Mesothelial cell of epicardium (in vitro differentiated cells): ENCODE data around the gene MYPOP. TPM values are rescaled to one million over a fixed set of nuclear protein-coding genes. Genes with fewer than 3 reads are reported as not detected.

Source experiments
- DNase-seq, 2 experiments: peaks; one replicate each; pipeline ENCODE4 v3.0.0; 2021; ENCODE audit warnings: low spot score in 2 of 2; ENCODE audit not compliant: unreplicated experiment in 2 of 2
- H3K27ac Mint-ChIP-seq: 2 replicates; pipeline ENCODE4 v1.8.0; 2021; ENCODE audit warnings: mixed read lengths
- H3K27me3 Mint-ChIP-seq: 2 replicates; pipeline ENCODE4 v1.8.0; 2021; ENCODE audit warnings: low read depth, mixed read lengths
- H3K36me3 Mint-ChIP-seq: 2 replicates; pipeline ENCODE4 v1.8.0; 2021; ENCODE audit warnings: mixed read lengths
- H3K4me1 Mint-ChIP-seq: 2 replicates; pipeline ENCODE4 v1.8.0; 2021; ENCODE audit warnings: mixed read lengths
- H3K4me3 Mint-ChIP-seq: 2 replicates; pipeline ENCODE4 v1.8.0; 2021; ENCODE audit warnings: mild to moderate bottlenecking, moderate library complexity, mixed read lengths
- H3K9me3 Mint-ChIP-seq: 2 replicates; pipeline ENCODE4 v1.8.0; 2021; ENCODE audit warnings: mixed read lengths
- total RNA-seq: library from RNA; stranded (reverse); gene quantifications from 3 replicates; pipeline ENCODE4 v1.2.1, GENCODE V29; 2021
- TF ChIP-seq, protein P1 (sequence below): fragments of 200-600 bp; sonication (generic); IDR thresholded peaks from one replicate; pipeline ENCODE4 v1.5.0; 2021; ENCODE audit warnings: antibody characterized with exemption; ENCODE audit not compliant: unreplicated experiment

MYPOP gene
- total RNA-seq, 1 donor from 2014 or later = 10.4 TPM

DNA sequence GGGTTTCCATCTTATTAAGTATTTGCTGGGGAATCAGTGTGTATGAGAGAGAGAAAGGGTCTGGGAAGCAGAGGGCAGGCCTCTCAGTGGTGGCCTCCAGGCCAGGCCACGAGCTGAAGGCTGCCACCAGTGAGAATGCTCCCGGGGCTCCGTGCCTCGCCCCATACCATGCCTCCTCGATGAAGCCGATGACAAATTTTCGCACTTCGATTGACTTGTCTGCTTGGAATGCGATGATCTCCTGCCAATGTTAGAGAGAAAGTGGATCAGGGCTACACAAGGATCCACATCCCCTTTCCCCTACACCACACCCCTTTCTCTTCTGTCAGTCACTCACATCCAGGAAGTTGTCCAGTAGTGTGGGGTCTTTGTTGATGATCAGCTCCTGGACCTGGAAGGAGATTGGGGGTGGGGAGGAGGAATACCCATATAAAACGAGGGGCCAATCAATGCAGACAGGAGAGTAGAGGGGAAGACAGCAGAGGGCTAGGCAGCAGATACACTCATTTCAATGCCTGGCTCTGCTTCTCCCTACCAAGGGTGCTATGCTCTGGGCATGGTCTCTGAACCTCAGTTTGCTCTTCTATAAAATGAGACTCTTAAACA is 50.2 kb downstream of the MYPOP start:
- H3K27ac Mint-ChIP-seq = no peak overlapping the region
- no peak for DNase-seq
- no peaks in the 10 kb centered on the region for H3K27me3 Mint-ChIP-seq
- H3K4me1 Mint-ChIP-seq = no peaks in the 10 kb centered on the region
- H3K9me3 Mint-ChIP-seq = no peaks in the 10 kb centered on the region
- H3K4me3 Mint-ChIP-seq = no peak overlapping the region
- H3K36me3 Mint-ChIP-seq = peaks cover 34% of the 10 kb centered on the region
- TF ChIP-seq, protein P1, sequence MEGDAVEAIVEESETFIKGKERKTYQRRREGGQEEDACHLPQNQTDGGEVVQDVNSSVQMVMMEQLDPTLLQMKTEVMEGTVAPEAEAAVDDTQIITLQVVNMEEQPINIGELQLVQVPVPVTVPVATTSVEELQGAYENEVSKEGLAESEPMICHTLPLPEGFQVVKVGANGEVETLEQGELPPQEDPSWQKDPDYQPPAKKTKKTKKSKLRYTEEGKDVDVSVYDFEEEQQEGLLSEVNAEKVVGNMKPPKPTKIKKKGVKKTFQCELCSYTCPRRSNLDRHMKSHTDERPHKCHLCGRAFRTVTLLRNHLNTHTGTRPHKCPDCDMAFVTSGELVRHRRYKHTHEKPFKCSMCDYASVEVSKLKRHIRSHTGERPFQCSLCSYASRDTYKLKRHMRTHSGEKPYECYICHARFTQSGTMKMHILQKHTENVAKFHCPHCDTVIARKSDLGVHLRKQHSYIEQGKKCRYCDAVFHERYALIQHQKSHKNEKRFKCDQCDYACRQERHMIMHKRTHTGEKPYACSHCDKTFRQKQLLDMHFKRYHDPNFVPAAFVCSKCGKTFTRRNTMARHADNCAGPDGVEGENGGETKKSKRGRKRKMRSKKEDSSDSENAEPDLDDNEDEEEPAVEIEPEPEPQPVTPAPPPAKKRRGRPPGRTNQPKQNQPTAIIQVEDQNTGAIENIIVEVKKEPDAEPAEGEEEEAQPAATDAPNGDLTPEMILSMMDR = no peak

DNA sequence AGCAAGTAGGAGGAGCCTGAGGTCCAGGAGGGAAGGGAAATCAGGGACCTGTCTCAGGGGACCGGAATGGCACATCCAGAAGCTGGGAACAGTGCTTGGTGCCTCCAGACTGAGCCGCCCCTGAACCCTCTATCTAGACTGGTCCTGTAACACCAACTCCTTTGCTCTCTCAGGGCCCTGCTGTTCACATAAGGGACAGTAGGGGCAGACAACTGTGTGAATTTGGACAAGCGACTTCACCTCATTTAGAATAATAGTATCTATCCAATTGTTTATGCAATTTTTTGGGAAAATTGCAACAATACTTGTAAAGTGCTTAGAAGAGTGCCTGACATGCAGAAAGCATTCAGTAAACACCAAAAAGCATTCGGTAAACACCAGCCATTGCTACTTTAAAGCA is 53.5 kb downstream of the MYPOP start:
- no peak overlapping the region for H3K27ac Mint-ChIP-seq

DNA sequence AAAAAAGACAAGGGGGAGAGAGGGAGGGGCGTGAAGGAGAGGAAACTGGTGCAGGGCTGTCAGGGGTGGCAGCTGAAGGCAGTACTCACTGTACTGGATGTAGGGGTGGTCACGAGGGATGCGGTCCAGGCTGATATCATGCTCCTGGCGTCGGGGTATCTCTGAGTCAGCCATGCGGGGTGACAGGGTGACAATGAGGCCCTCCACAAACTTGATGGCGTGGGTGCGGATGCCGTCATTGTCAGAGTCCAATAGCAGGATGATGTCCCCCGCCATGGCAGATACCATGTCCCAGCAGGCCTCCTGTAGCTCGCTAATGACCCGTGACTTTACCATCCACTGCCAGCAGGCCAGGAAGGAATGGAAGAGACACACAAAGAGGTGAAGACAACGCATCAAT is 54.8 kb downstream of the MYPOP start:
- Mint-ChIP-seq H3K4me3 (no peak overlapping the region), H3K27ac (no peak overlapping the region), H3K36me3 (peaks cover 51% of the 10 kb centered on the region), H3K4me1 (no peaks in the 10 kb centered on the region), H3K9me3 (no peaks in the 10 kb centered on the region), H3K27me3 (no peaks in the 10 kb centered on the region)
- DNase-seq = no peak
- TF ChIP-seq, protein P1 = no peak

More for the DNA sequence above, 53.5 kb downstream of the MYPOP start:
- H3K9me3 Mint-ChIP-seq = no peaks in the 10 kb centered on the region
- DNase-seq = no peak
- no peaks in the 10 kb centered on the region for H3K4me1 Mint-ChIP-seq
- H3K36me3 Mint-ChIP-seq = peaks cover 44% of the 10 kb centered on the region
- no peaks in the 10 kb centered on the region for H3K27me3 Mint-ChIP-seq
- H3K4me3 Mint-ChIP-seq = no peak overlapping the region
- TF ChIP-seq, protein P1 = peak; percentile 17

DNA sequence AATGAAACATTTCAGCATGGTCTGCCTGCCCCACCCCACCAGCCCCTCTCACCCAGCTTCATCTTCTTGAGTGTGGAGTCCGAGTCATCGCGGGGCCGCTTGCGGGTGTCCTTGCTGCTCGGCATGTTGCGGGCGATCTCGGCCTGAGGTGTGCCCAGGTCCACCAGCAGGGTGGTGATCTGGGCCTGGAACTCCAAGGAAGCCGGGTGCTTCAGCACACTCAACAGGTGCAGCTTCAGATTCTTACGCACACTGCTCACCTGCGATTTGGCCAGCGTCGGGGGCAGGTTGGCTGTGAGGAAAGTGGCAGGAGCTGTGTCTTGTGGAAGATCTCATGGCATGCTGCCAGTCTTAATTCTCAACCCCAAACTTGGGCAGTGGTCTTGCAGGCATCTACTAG is 60.2 kb downstream of the MYPOP start:
- TF ChIP-seq, protein P1 = no peak
- Mint-ChIP-seq H3K27me3 (no peaks in the 10 kb centered on the region), H3K36me3 (peaks cover 63% of the 10 kb centered on the region), H3K4me3 (no peak overlapping the region), H3K4me1 (no peaks in the 10 kb centered on the region), H3K9me3 (no peaks in the 10 kb centered on the region), H3K27ac (no peak overlapping the region)
- DNase-seq = no peak

Other genes with a start within 250 kb of the MYPOP start
- 3.6 to 5.1 TPM (median 4.1 TPM) in 3 replicates for gene GIPR, start 234.4 kb downstream of the MYPOP start, total RNA-seq
- gene SNRPD2, start 210.7 kb downstream of the MYPOP start, total RNA-seq = 440 to 462 TPM (median 461 TPM) in 3 replicates
- 8.0 to 10.6 TPM (median 9.1 TPM) in 3 replicates for gene QPCTL, start 209.9 kb downstream of the MYPOP start, total RNA-seq
- 30.6 to 37.3 TPM (median 36.6 TPM) in 3 replicates for gene FBXO46, start 171.7 kb downstream of the MYPOP start, total RNA-seq
- not detected in 3 replicates for gene MEIOSIN, start 169.2 kb downstream of the MYPOP start, total RNA-seq
- 44.3 to 50.3 TPM (median 47.3 TPM) in 3 replicates for gene SIX5, start 133.4 kb downstream of the MYPOP start, total RNA-seq
- 126 to 130 TPM (median 127 TPM) in 3 replicates for gene DMPK, start 120.1 kb downstream of the MYPOP start, total RNA-seq
- gene DMWD, start 109.8 kb downstream of the MYPOP start, total RNA-seq = 109 to 120 TPM (median 116 TPM) in 3 replicates
- gene RSPH6A, start 87.3 kb downstream of the MYPOP start, total RNA-seq = 0.44 to 0.56 TPM (median 0.50 TPM) in 3 replicates
- 89.3 to 93.4 TPM (median 92.6 TPM) in 3 replicates for gene SYMPK, start 39.5 kb downstream of the MYPOP start, total RNA-seq
- gene FOXA3, start 38.3 kb downstream of the MYPOP start, total RNA-seq = not detected in 3 replicates
- gene IRF2BP1, start 16.5 kb downstream of the MYPOP start, total RNA-seq = 33.8 to 34.6 TPM (median 34.1 TPM) in 3 replicates
- not detected in 3 replicates for gene NANOS2, start 12.2 kb upstream of the MYPOP start, total RNA-seq
- 0.51 to 1.2 TPM (median 0.67 TPM) in 3 replicates for gene NOVA2, start 71.3 kb upstream of the MYPOP start, total RNA-seq
- 21.5 to 24.9 TPM (median 22.3 TPM) in 3 replicates for gene CCDC61, start 92.9 kb upstream of the MYPOP start, total RNA-seq
- gene PGLYRP1, start 120.4 kb upstream of the MYPOP start, total RNA-seq = not detected in 3 replicates
- 1.8 to 2.8 TPM (median 2.4 TPM) in 3 replicates for gene IGFL4, start 138.4 kb upstream of the MYPOP start, total RNA-seq
- not detected in 3 replicates for gene IGFL3, start 222.1 kb upstream of the MYPOP start, total RNA-seq
- 2.0 to 3.7 TPM (median 3.7 TPM) in 3 replicates for gene IGFL2, start 245.6 kb upstream of the MYPOP start, total RNA-seq